A549 (cell line): ENCODE results near the gene TYK2. TPM values are rescaled to one million over a fixed set of nuclear protein-coding genes. Genes with fewer than 3 reads are reported as not detected.
A peak's percentile ranks its signal among the peaks of the same experiment; 100 is the strongest.

Experiments
- ATAC-seq, 2 experiments: fragments of 200-7000 bp in 1 of 2; fragments of >200 bp in 1 of 2; cut with Nextera tagmentation in 1 of 2; cut with Tn5 transposase in 1 of 2; 3 replicates each; pipeline versions ENCODE4 v1.8.0 to v1.9.1; 2018 to 2020; ENCODE audit warnings: mild to moderate bottlenecking in 1 of 2, moderate library complexity in 1 of 2
- CTCF ChIA-PET: fragments of 300-600 bp; sonication (Branson Sonifier 250); formaldehyde crosslinking; extraction: SDS; loops from one replicate; lab custom pipeline; 2021; ENCODE audit warnings: antibody characterized with exemption, inconsistent platforms; lab: Yijun Ruan, JAX
- POLR2A ChIA-PET: fragments of 350-600 bp; formaldehyde crosslinking; extraction: SDS; loops from one replicate; lab custom pipeline; 2021; ENCODE audit warnings: antibody characterized with exemption, inconsistent platforms; lab: Yijun Ruan, JAX
- DNase-seq, 2 experiments: peaks; one replicate each; pipeline versions ENCODE4 v3.0.0 to v3.0.0-alpha.2; 2011 to 2016; ENCODE audit warnings: low read depth in 1 of 2, low spot score in 1 of 2
- FAIRE-seq: peaks from 2 replicates; lab custom pipeline; 2011; peaks lifted over from hg19 to GRCh38; lab: Jason Lieb, UNC
- H3K27ac ChIP-seq, 2 experiments: fragments of >200 bp; sonication (Bioruptor Twin); formaldehyde crosslinking; 3 replicates each; pipeline ENCODE4 v1.5.1; 2016 to 2017
- H3K4me1 ChIP-seq: fragments of >200 bp; sonication (Bioruptor Twin); formaldehyde crosslinking; 3 replicates; pipeline ENCODE4 v1.6.1; 2016
- H3K4me2 ChIP-seq: fragments of >200 bp; sonication (Bioruptor Twin); formaldehyde crosslinking; 3 replicates; pipeline ENCODE4 v1.6.1; 2016
- H3K4me3 ChIP-seq: fragments of >200 bp; sonication (Bioruptor Twin); formaldehyde crosslinking; 3 replicates; pipeline ENCODE4 v1.5.1; 2016
- H3K9me3 ChIP-seq: fragments of >200 bp; sonication (Bioruptor Twin); formaldehyde crosslinking; 3 replicates; pipeline ENCODE4 v1.6.1; 2016
- CBX8 ChIP-seq: fragments of 200-600 bp; sonication (generic); IDR thresholded peaks from 2 replicates; pipeline ENCODE4 v1.6.1; 2016
- CEBPB ChIP-seq, 2 experiments: fragments of >200 bp in 1 of 2; sonication (Bioruptor Twin) in 1 of 2; formaldehyde crosslinking in 1 of 2; IDR thresholded peaks; 2 replicates each; pipeline ENCODE4 v1.6.1; 2012 to 2016
- EHF ChIP-seq: fragments of 250-450 bp; sonication (Bioruptor Pico); IDR thresholded peaks from 2 replicates; pipeline ENCODE4 v1.5.0; 2020; ENCODE audit warnings: mild to moderate bottlenecking
- FOSL2 ChIP-seq, 2 experiments: fragments of 450-650 bp in 1 of 2; fragments of >200 bp in 1 of 2; sonication (Bioruptor Twin) in 1 of 2; formaldehyde crosslinking; IDR thresholded peaks; 2 replicates each; pipeline versions ENCODE4 v1.5.0 to v1.6.1; 2016 to 2020; ENCODE audit warnings: mild to moderate bottlenecking in 1 of 2, moderate library complexity in 1 of 2
- HDAC2 ChIP-seq: fragments of 200-600 bp; sonication (generic); IDR thresholded peaks from 2 replicates; pipeline ENCODE4 v1.6.1; 2016
- HEYL ChIP-seq: fragments of 250-450 bp; sonication (Bioruptor Pico); IDR thresholded peaks from 2 replicates; pipeline ENCODE4 v1.8.0; 2021; ENCODE audit warnings: mild to moderate bottlenecking, moderate library complexity
- HOXA7 ChIP-seq: fragments of 250-450 bp; sonication (Bioruptor Pico); IDR thresholded peaks from 2 replicates; pipeline ENCODE4 v1.5.0; 2020; ENCODE audit warnings: mild to moderate bottlenecking, moderate library complexity
- JUN ChIP-seq, 2 experiments: fragments of >200 bp; sonication (Bioruptor Twin); formaldehyde crosslinking; IDR thresholded peaks; 2 replicates in 1 of 2; 3 replicates in 1 of 2; pipeline ENCODE4 v1.6.1; 2016 to 2017
- MAX ChIP-seq: IDR thresholded peaks from 2 replicates; pipeline ENCODE4 v1.6.1; 2012
- MAZ ChIP-seq: fragments of 150-350 bp; IDR thresholded peaks from 2 replicates; pipeline ENCODE4 v1.6.1; 2014; ENCODE audit warnings: antibody characterized with exemption, low read depth, low read length, borderline replicate concordance
- MYC ChIP-seq: IDR thresholded peaks from 2 replicates; pipeline ENCODE4 v1.6.1; 2012; ENCODE audit warnings: mild to moderate bottlenecking, inconsistent platforms, low read length, improper control_type of control experiment, borderline replicate concordance
- NFE2L2 ChIP-seq: fragments of 150-350 bp; conservative IDR thresholded peaks from 2 replicates; pipeline ENCODE4 v1.6.1; 2014; ENCODE audit warnings: low read length
- NR3C1 ChIP-seq: fragments of >200 bp; sonication (Bioruptor Twin); formaldehyde crosslinking; IDR thresholded peaks from 3 replicates; pipeline ENCODE4 v1.6.1; 2017
- PBX3 ChIP-seq: IDR thresholded peaks from 2 replicates; pipeline ENCODE4 v1.6.1; 2012
- PHF8 ChIP-seq: fragments of 200-600 bp; sonication (generic); IDR thresholded peaks from 2 replicates; pipeline ENCODE4 v1.6.1; 2016; ENCODE audit warnings: low read depth, mild to moderate bottlenecking, antibody characterized with exemption, moderate library complexity, borderline replicate concordance
- RCOR1 ChIP-seq: fragments of 150-350 bp; IDR thresholded peaks from 2 replicates; pipeline ENCODE4 v1.6.1; 2014; ENCODE audit warnings: antibody characterized with exemption, low read length, low read depth
- REST ChIP-seq: fragments of 200-600 bp; sonication (generic); IDR thresholded peaks from 2 replicates; pipeline ENCODE4 v1.6.1; 2016; ENCODE audit warnings: antibody characterized with exemption, mild to moderate bottlenecking, moderate library complexity
- SMC3 ChIP-seq: fragments of >200 bp; sonication (Bioruptor Twin); formaldehyde crosslinking; IDR thresholded peaks from 3 replicates; pipeline ENCODE4 v1.6.1; 2018; ENCODE audit warnings: inconsistent platforms
- TFCP2L1 ChIP-seq: fragments of 250-450 bp; sonication (Bioruptor Pico); IDR thresholded peaks from 2 replicates; pipeline ENCODE4 v1.5.0; 2021; ENCODE audit warnings: mild to moderate bottlenecking
- ZC3H11A ChIP-seq: fragments of 450-650 bp; IDR thresholded peaks from 2 replicates; pipeline ENCODE4 v1.6.1; 2014; ENCODE audit warnings: antibody characterized with exemption, mild to moderate bottlenecking
- ZNF302 ChIP-seq: fragments of 250-450 bp; sonication (Bioruptor Pico); IDR thresholded peaks from 2 replicates; pipeline ENCODE4 v1.9.0; 2021; ENCODE audit warnings: inconsistent platforms, mild to moderate bottlenecking, moderate library complexity
- WGBS: methylation state at CpG from one replicate; pipeline ENCODE4 v1.1.6; 2017; ENCODE audit errors: missing lambda C conversion rate; 5-methylcytosine and 5-hydroxymethylcytosine counted together
- polyA plus RNA-seq, 4 experiments: library from polyadenylated mRNA; depleted of rRNA in 3 of 4; stranded (reverse); fragments of >200 nt; fragmentation: RNase III in 1 of 4; extraction: RNeasy Plus Mini Kit Qiagen cat#74134 plus additional on column Dnase treatment in 1 of 4; gene quantifications; 2 replicates in 3 of 4; 3 replicates in 1 of 4; pipeline ENCODE4 v1.2.3, GENCODE V29; 2011 to 2017

The TYK2 gene
- polyA plus RNA-seq, 2 of the 4 experiments (the other 2 are of a cell fraction), result 17.0 to 57.1 TPM

GRCh38 chr19:10422046-10422461 is 41.7 kb upstream of the TYK2 start:
- WGBS, result 79% methylated on average over 4 of the region's 4 CpGs
- ATAC-seq (no peak), DNase-seq (no peak), FAIRE-seq (no peak)
- ChIA-PET POLR2A (no interaction called here), CTCF (interaction anchor here (0.8 to 2.6 kb wide), 10 partner anchors 8 to 295 kb away, joined by 3 to 16 read pairs (median 8); partner anchors contain the start of genes CDC37, DNM2 and ICAM1)
- Histone ChIP-seq H3K9me3 (no peaks in the 10 kb centered on the region), H3K4me3 (no peak overlapping the region), H3K27ac (no peak overlapping the region), H3K4me2 (no peak overlapping the region), H3K4me1 (peaks cover 33% of the 10 kb centered on the region)
- TF ChIP-seq CEBPB (IDR thresholded peaks at IDR 0.05) (0 out of 4 replicates have a peak, but pooled peaks of 1 of the 2 experiments have one; percentile 23), NFE2L2 (0 out of 2 replicates have a peak, but pooled peaks have one; percentile 6), RCOR1 (no peak)

GRCh38 chr19:10421240-10422045 is 41.1 kb upstream of the TYK2 start:
- DNase-seq, result no peak
- no peak for ATAC-seq
- TF ChIP-seq JUN (IDR thresholded peaks at IDR 0.05), result no peak
- TF ChIP-seq SMC3, result no peak
- TF ChIP-seq TFCP2L1 (CRISPR knock-in tag), result no peak
- TF ChIP-seq CBX8, result no peak
- TF ChIP-seq REST, result no peak
- TF ChIP-seq MAX, result no peak
- TF ChIP-seq PBX3, result no peak
- no peak for TF ChIP-seq PHF8
- no peak for TF ChIP-seq ZNF302 (CRISPR knock-in tag)
- no peak for TF ChIP-seq HDAC2
- TF ChIP-seq NR3C1, result no peak
- no peak for TF ChIP-seq NFE2L2
- no peak for TF ChIP-seq HEYL (CRISPR knock-in tag)
- no peak for TF ChIP-seq EHF (CRISPR knock-in tag)
- TF ChIP-seq HOXA7 (CRISPR knock-in tag), result no peak
- no peak for TF ChIP-seq MAZ
- no peak for TF ChIP-seq FOSL2 (IDR thresholded peaks at IDR 0.05)
- no peak for TF ChIP-seq FOSL2 (CRISPR knock-in tag; IDR thresholded peaks at IDR 0.05)
- no peak for TF ChIP-seq ZC3H11A
- no peak for TF ChIP-seq RCOR1
- TF ChIP-seq MYC, result no peak
- ChIA-PET POLR2A (no interaction called here), CTCF (interaction anchor here (0.8 to 2.6 kb wide), 15 partner anchors 8 to 296 kb away, joined by 3 to 16 read pairs (median 6); partner anchors contain the start of genes CDC37, DNM2 and ICAM1)
- no peaks in the 10 kb centered on the region for H3K9me3 ChIP-seq
- H3K27ac ChIP-seq, result peak overlapping the region in 1 of 2 experiments; percentile 86; a peak in 2 of 6 replicates
- H3K4me1 ChIP-seq, result peaks cover 33% of the 10 kb centered on the region
- FAIRE-seq, result no peak
- WGBS, result 68% methylated on average over 14 of the region's 17 CpGs
- H3K4me2 ChIP-seq, result peak overlapping the region; percentile 95
- peak overlapping the region; percentile 52 for H3K4me3 ChIP-seq
